NOMO-1 (cell line): ENCODE measurements around the gene ATXN1.
"Not testable (repeated sequence)": the region's sequence is repeated elsewhere in the genome, so short reads cannot be mapped to it uniquely, and the experiment has no call there.

Source experiments
- DNase-seq, 2 experiments: peaks; one replicate each; lab custom pipeline; 2025; ENCODE audit not compliant: unreplicated experiment in 2 of 2; lab: John Stamatoyannopoulos, UW

Gene ATXN1

GRCh38 chr6:16277101-16277981 is 483.9 kb downstream of the ATXN1 start:
- peak; percentile 74 to 87 for DNase-seq

DNA sequence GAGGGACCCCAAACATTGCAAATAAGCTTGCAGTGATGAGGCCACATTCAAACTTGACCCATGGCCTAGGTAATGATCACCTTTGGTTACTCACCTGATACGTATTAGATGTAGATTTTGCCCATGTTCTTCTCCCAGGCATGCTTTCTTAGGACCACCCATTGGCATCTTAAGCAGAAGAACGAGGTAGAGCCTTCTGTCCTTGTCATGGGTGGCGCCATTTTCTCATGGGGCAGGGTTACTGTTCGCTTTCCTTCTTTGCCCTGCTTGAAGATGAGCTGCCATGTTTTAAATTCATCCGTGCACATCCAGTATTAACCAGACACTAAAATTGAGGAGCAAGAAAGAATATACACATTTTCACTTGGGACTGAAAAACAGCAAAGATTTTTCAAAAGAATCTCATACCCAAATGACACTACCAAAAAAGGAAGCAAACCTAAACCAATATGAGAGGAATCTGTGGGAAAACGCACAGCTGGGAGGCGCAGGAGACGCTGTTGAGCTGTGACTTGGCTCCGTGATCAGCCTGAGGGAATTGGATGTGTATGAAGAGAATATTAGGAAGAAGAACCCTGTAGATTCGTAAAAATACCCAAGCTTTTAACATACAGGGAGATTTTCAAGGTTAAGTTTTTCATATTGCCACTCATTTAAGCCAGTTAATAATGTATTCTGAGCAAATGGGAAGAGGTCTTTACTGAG is 486.2 kb downstream of the ATXN1 start:
- no peak for DNase-seq

- DNase-seq = no peak
Measured at GRCh38 chr6:16274483-16274882, 486.8 kb downstream of the ATXN1 start.

DNA sequence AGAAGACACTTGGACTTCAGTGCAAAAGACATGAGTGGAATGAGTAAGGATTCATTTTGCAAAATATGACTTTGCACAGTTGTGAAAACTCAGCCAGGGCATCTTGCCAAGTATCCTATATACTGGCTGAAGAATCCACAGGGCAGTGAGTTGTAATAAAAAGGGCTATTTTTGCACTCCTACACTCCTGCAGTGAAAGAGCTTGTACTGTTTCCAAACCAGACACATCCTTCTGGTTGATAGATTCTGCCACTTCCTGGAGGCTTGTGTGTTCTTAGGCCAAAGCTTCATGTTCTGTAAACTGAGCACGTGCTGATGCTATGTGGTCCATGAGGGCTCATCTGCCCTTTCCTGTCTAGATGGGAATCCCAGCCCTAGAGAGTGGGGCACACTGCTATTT is 488.0 kb downstream of the ATXN1 start:
- no peak for DNase-seq

DNA sequence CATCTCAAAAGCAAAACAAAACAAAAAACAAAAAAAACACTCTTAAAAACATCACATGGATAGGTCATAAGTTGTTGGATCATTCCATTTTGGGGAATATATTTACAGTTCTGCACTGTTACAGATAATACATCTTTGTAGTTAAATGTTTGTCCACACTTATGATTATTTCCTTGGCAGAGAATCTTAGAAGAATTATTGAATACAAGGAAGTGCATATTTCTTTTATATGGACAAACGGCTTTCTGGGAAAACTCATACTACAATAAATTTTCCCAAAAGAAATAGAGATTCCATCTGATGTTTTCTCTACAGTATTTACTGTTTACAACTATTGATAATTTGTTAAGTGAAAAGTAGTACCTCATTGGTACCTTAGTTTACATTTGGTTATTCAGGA is 489.1 kb downstream of the ATXN1 start:
- no peak for DNase-seq

DNA sequence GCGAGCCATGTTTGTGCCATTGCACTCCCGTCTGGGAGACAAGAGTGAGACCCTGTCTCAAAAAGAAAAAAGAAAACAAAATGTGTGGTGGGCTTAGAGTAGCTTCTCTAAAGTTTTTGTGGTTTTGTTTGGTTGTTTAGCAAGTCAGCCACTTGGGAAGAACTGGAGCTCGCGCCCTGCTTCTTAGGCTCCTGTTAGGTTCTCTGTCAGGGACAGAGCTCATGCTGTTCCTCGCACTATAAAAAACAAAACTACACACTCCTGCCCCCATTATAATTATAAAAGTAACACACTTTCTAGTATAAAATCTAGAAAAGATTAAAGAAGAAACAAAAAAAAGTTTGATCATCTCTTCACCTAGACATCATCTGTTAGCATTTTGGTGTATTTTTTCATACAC is 489.8 kb downstream of the ATXN1 start:
- no peak for DNase-seq

GRCh38 chr6:16270178-16270794 is 491.0 kb downstream of the ATXN1 start:
- DNase-seq = no peak

DNA sequence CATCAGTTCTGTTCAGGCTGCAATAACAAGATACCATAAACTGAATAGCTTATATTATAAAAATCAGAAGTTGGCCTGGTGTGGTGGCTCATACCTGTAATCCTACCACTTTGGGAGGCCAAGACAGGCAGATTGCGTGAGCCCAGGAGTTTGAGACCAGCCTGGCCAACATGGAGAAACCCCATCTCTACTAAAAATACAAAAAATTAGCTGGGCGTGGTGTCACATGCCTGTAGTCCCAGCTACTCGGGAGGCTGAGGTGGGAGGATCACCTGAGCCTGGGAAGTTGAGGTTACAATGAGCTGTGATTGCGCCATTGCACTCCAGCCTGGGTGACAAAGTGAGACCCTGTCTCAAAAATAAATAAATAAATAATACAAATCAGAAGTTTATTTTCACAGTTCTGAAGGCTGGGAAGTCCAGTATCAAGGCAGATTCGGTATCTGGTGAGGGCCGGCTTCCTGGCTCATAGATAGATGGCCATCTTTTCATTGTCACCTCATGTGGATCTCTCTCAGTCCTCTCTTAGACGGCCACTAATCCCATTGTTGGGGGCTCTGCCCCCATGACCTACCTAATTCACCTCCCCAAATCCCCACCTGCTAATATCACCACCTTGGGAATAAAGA is 491.7 kb downstream of the ATXN1 start:
- DNase-seq = not testable (repeated sequence)

DNA sequence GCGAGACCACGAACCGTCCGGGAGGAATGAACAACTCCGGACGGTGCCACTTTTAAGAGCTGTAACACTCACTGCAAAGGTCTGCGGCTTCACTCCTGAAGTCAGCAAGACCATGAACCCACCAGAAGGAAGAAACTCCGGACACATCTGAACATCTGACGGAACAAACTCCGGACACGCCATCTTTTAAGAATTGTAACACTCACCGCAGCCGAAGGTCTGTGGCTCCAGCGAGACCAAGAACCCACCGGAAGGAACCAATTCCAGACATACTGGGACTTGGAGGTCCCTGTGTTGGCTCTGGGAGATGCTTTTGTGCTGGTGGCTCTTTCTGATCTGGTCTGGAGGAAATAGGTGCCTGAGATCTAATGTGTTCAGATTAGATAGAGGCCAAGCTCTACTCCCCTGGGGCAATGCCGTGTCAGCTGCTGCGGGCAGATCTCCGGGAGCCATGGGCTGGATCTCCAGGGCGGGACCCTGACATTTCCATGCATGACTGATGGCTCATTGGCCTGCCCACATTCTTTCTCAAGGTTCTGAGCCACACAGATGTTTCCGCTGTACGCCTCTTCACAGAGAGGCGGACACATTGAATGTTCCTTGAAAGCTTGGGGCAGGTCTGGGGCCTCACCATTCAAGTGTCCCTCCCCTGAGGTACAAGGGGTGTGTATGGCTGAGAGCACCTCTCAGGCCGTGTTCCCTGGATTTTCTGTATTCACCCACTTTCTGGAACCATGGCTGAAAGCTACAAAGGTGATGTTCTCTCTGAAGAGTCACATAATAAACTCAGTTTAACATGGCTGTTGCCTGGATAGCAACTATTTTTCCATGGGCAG is 493.6 kb downstream of the ATXN1 start:
- no peak for DNase-seq

- DNase-seq = no peak
Measured at GRCh38 chr6:16265351-16266341, 495.6 kb downstream of the ATXN1 start.

- no peak for DNase-seq
Measured at GRCh38 chr6:16264785-16265184, 496.5 kb downstream of the ATXN1 start.

DNA sequence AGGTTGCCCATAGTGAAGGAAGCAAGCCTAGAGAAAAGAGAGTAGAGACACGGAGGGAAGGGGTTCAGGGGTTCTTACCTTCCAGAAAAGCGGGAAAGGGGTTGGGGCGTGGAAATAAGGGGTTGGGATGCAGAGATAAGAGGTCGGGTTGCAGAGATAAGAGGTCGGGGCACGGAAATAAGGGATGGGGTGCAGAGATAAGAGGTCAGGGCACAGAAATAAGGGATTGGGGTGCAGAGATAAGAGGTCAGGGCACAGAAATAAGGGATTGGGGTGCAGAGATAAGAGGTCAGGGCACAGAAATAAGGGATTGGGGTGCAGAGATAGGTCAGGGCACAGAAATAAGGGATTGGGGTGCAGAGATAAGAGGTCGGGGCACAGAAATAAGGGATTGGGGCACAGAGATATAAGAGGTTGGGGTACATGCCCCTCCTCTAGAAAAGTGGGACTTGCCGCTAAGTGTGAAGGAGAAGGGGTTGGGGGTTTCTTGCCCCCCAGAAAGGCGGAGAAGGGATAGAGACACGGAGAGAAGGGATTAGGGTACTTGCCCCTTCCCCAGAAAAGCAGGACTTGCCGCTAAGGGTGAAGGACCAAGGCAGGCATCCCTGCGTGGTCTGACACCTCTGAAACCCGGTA is 497.7 kb downstream of the ATXN1 start:
- not testable (repeated sequence) for DNase-seq

DNA sequence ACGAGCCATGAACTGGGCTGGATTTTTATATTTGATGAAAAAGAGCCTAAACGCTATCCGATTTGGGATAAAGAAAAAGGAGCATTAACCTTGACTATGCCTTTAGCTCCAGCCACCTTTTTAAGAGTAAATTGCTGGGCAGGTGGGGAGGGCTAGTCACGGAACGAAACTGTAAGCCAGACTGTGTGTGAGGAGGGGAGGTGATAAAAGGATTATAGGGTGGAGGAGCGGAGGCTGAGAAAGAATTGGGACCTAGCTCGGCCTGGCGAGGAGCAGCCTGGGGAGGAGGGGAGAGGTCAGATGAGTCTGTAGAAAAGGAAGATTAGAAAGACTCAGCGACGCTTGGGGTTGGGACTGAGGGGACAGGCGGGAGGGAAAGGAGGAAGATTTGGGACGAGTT is 498.5 kb downstream of the ATXN1 start:
- DNase-seq = not testable (repeated sequence)

DNA sequence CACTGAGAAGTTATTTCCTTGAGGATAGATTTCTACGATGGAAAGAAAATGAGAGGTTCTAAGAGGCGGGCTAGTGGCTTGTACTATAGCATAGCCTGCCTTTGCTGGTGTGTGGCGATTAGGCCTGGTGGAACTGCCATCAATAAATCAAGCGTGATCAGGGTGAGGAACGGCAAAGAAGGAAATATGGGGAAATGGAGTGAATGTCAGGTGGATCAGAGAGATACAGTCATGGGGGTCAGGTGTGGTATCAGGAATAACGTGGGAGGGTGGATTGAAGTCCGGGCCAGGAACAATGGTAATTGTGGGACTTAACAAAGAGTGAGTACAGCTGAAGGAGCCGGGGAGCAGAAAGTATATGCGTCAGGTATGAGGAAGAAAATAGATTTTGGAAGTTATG is 500.7 kb downstream of the ATXN1 start:
- DNase-seq = not testable (repeated sequence)

DNA sequence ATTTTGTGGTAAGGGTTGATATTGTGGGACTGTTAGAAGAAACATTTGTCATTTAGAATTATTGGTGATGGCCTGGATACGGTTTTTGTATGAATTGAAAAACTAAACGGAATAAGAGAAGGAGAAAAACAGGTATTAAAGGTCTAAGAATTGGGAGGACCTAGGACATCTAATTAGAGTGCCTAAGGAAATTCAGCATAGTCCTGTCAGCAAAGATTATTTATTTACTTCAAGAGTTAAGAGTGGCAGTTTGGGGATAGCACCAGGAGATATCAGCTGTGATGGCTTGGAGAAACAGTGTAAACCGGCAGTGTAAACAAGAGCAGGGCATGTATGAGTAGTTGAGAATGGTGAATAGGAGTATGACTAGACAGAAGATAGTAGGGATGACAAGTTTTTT is 501.7 kb downstream of the ATXN1 start:
- DNase-seq = not testable (repeated sequence)

DNA sequence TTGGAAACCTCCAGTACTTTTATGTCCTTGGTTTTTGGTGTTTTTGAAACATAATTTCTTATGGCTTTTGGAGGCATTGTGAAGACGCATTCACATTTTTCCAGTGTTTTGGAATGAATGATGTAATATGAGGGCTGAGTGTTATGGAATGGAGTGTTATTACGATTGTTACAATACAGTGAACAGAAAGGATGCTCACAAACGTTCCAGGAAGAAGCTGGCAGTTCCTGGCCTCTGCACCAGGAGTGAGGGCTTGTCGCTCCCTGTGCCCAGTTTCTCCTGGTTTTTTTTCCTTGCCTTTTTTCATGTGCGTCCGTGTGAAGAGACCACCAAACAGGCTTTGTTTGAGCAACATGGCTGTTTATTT is 502.6 kb downstream of the ATXN1 start:
- DNase-seq = no peak

GRCh38 chr6:16257999-16258708 is 503.1 kb downstream of the ATXN1 start:
- DNase-seq = no peak

GRCh38 chr6:16256781-16257180 is 504.5 kb downstream of the ATXN1 start:
- DNase-seq = no peak
